K562 (cell line): Measurements from ENCODE around the gene CACNG5.
A peak's percentile ranks its signal among the peaks of the same experiment; 100 is the strongest.

Source experiments
- CHD2 ChIP-seq: IDR thresholded peaks from 2 replicates; pipeline ENCODE4 v1.6.1; 2011; ENCODE audit warnings: low read depth, low read length
- ELF1 ChIP-seq: fragments of 200-800 bp; sonication (Bioruptor generic); IDR thresholded peaks from 2 replicates; pipeline ENCODE4 v1.6.1; 2016; ENCODE audit warnings: missing genetic modification characterization, missing compliant biosample characterization
- EP300 ChIP-seq: IDR thresholded peaks from 2 replicates; pipeline ENCODE4 v1.6.1; 2012; ENCODE audit warnings: low read length, improper control_type of control experiment
- MAFG ChIP-seq: fragments of 450-650 bp; conservative IDR thresholded peaks from 2 replicates; pipeline ENCODE4 v1.6.1; 2016; ENCODE audit warnings: missing genetic modification characterization, missing compliant biosample characterization
- NFYB ChIP-seq: IDR thresholded peaks from 2 replicates; pipeline ENCODE4 v1.6.1; 2011; ENCODE audit warnings: mild to moderate bottlenecking, moderate library complexity; ENCODE audit not compliant: insufficient read length; ENCODE audit errors: extremely low read depth
- NRF1 ChIP-seq, 2 experiments: fragments of 450-650 bp; IDR thresholded peaks in 1 of 2; conservative IDR thresholded peaks in 1 of 2; 2 replicates each; pipeline ENCODE4 v1.6.1; 2014; ENCODE audit warnings: mild to moderate bottlenecking in 2 of 2
- POLR2A ChIP-seq: fragments of 450-650 bp; conservative IDR thresholded peaks from 2 replicates; pipeline ENCODE4 v1.6.1; 2016
- SMAD3 ChIP-seq: fragments of 450-650 bp; formaldehyde crosslinking; conservative IDR thresholded peaks from 2 replicates; pipeline ENCODE4 v1.4.0; 2020; ENCODE audit warnings: mild to moderate bottlenecking
- STAT5B ChIP-seq: fragments of 250-450 bp; sonication (Bioruptor Pico); IDR thresholded peaks from 2 replicates; pipeline ENCODE4 v1.8.0; 2021; ENCODE audit warnings: mild to moderate bottlenecking, inconsistent platforms
- ZNF324 ChIP-seq: fragments of 250-450 bp; sonication (Bioruptor Pico); IDR thresholded peaks from 2 replicates; pipeline ENCODE4 v1.4.0; 2020; ENCODE audit warnings: mild to moderate bottlenecking
- TF ChIP-seq, protein P1 (sequence below), 3 experiments: IDR thresholded peaks in 2 of 3; conservative IDR thresholded peaks in 1 of 3; 2 replicates each; pipeline ENCODE4 v1.5.1; 2011 to 2012; ENCODE audit warnings: low read length in 3 of 3, mild to moderate bottlenecking in 3 of 3, control low read depth in 2 of 3, improper control_type of control experiment in 1 of 3, inconsistent platforms in 1 of 3, low read depth in 1 of 3, mixed read lengths in 1 of 3, moderate library complexity in 1 of 3; ENCODE audit not compliant: insufficient read depth in 2 of 3
- TF ChIP-seq, protein P2 (sequence below): fragments of 250-450 bp; sonication (Bioruptor Pico); IDR thresholded peaks from 2 replicates; pipeline ENCODE4 v1.8.0; 2021; ENCODE audit warnings: moderate library complexity, mild to moderate bottlenecking, inconsistent platforms

DNA sequence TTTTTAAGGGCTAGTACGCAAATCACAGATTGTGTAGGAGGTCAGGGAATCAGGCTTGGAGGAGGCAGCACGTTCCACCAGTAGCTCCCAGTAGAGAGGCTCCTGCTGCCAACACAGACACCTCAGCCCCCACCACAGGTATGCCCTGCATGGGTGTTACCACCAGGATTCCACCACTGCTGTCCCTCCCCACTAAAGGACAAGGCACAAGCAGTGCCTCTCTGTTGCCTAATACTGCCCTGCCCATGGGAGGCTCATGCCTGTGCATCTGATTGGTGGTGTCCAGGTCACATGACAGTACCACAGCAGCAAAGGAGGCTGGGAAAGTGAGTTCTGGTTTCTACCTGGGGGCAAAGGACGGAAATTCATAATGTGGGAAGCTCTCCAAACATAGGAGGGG, 96.0 kb downstream of the CACNG5 start:
- TF ChIP-seq MAFG = no peak
- TF ChIP-seq, protein P1, sequence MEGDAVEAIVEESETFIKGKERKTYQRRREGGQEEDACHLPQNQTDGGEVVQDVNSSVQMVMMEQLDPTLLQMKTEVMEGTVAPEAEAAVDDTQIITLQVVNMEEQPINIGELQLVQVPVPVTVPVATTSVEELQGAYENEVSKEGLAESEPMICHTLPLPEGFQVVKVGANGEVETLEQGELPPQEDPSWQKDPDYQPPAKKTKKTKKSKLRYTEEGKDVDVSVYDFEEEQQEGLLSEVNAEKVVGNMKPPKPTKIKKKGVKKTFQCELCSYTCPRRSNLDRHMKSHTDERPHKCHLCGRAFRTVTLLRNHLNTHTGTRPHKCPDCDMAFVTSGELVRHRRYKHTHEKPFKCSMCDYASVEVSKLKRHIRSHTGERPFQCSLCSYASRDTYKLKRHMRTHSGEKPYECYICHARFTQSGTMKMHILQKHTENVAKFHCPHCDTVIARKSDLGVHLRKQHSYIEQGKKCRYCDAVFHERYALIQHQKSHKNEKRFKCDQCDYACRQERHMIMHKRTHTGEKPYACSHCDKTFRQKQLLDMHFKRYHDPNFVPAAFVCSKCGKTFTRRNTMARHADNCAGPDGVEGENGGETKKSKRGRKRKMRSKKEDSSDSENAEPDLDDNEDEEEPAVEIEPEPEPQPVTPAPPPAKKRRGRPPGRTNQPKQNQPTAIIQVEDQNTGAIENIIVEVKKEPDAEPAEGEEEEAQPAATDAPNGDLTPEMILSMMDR (IDR thresholded peaks at IDR 0.05 in 2 of 3, conservative IDR thresholded peaks at IDR 0.05 in 1 of 3; ENCODE audit: insufficient read depth in 2 of 3, low read depth in 1 of 3, low read length in 3 of 3) = no peak
- TF ChIP-seq CHD2 = no peak
- TF ChIP-seq ZNF324 = no peak
- no peak for TF ChIP-seq NRF1 (conservative IDR thresholded peaks at IDR 0.05 in 1 of 2, IDR thresholded peaks at IDR 0.05 in 1 of 2)
- TF ChIP-seq EP300 = no peak
- no peak for TF ChIP-seq SMAD3
- TF ChIP-seq STAT5B (CRISPR knock-in tag) = no peak
- TF ChIP-seq NFYB = peak; percentile 79
- no peak for TF ChIP-seq ELF1
- TF ChIP-seq, protein P2, sequence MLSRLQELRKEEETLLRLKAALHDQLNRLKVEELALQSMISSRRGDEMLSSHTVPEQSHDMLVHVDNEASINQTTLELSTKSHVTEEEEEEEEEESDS (CRISPR knock-in tag) = no peak
- TF ChIP-seq POLR2A = no peak
